Measurements from ENCODE around the gene ANKRD10.
"Not testable (repeated sequence)": the region's sequence is repeated elsewhere in the genome, so short reads cannot be mapped to it uniquely, and the experiment has no call there.

Gene ANKRD10

DNA sequence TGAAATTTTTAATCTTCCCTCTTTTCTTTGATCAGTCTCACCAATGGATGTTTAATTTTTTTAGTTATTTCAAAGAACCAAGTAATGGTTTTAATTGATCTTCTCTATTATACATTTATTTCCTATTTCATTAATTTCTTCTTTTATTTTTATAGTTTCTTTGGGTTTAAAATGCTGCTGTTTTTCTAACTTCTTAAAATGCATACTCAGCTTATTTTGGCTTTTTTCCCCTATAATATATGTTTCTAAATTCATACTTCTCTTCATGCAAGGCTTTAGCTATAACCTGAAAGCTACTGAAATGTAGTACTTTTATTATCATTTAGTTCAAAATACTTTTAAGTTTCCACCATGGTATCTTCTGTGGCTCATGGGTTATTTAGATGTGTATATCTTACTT is 53.9 kb downstream of the ANKRD10 start:
- DNase-seq = no peak

DNA sequence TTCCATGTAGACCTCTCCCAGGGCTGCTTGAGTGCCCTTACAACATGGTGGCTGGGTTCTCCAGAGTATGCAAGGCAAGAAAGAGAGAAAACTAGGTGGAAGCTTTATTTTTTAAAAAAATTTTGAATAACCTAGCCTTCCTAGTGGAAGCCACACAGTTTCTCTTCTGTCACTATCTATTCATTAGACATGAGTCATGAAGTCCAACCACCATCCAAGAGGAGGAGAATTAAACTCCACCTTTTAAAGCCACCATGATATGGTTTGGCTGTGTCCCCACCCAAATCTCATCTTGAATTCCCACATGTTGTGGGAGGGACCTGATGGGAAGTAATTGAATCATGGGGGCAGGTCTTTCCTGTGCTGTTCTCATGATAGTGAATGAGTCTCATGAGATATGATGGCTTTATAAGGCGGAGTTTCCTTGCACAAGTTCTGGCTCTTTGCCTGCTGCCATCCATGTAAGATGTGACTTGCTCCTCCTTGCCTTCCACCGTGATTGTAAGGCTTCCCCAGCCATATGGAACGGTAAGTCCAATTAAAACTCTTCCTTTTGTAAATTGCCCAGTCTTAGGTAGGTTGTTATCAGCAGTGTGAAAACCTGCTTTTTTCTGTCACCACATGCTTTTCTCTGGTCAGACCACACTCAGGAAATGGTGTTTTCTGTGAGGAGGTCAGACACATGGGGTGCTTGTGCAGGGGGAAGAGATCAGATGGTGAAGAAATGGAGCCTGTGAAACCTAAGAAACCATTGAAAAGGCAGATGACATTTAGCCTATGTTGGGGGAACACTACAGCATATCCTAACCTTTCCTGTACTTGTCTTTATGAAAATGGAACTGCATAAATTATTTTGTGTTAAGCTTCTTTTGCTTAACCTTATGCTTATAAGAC is 57.7 kb downstream of the ANKRD10 start:
- no peak for DNase-seq

DNA sequence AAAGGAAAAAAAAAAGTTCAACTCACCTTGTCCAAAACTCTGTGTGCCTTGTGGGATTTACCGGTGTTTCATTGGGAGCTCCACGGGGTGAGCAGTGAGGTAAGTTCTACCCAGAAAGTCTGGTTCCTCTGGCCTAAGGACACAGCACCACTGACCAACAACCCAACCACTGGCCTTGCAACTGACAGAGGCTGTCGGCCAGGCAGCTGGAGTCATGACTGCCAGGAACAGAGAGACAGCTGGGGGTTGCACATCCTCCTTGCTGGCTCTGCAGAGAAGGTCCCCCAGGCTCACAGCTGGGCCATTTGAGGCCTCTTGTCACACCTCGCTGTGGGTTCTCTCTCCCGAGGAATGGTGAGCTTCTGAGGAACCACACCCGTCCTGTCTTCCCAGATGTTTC is 59.5 kb downstream of the ANKRD10 start:
- no peak for DNase-seq

- DNase-seq = no peak
Observed at GRCh38 chr13:110854866-110855265, 60.0 kb downstream of the ANKRD10 start.

DNA sequence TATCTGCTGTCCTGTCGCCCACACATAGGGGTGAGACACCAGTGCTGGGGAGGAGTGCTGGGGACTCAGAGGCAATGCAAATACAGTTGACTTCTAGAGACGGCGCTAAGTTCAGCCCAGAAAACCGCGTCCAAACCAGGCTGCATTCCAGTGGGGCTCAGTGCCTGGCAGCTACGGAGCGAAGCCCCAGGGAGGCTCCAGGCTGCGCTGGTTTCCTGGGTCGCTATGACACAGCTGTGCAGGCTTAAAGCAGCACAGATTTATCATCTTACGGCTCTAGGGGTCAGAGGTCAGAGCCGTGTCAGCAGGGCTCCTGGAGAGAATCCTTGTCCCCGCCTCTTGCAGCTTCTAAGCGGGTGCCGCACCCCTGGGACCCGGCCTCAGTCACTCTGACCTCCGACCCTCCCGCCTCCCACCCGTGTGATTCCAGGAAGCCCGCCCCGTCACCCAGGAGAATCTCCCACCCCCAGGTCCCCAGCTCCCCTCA is 61.6 kb downstream of the ANKRD10 start:
- DNase-seq = no peak

DNA sequence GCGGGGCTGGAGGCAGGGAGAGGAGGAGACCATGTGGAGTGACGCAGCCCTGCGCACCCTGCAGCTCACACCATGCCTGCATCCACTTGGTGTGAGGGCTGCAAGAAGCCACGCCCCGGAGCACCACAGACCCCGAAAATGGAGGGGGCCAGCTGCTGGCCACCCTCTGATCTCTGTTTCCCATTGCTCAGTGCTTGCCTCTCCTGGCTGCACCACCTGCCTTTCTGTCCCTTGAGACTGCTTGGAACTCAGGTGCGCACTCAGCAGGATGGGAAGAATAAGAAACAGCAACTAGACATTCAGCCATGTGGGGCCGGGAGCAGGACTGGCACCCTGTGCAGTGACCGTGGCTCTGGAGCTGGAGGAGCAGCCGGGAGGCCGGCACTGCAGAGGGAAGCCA is 64.0 kb downstream of the ANKRD10 start:
- DNase-seq = no peak

- no peak for DNase-seq
Observed at GRCh38 chr13:110850006-110850405, 64.9 kb downstream of the ANKRD10 start.

GRCh38 chr13:110845520-110845919 is 69.3 kb downstream of the ANKRD10 start:
- DNase-seq = no peak

- no peak for DNase-seq
Observed at GRCh38 chr13:110841846-110842245, 73.0 kb downstream of the ANKRD10 start.

- DNase-seq = no peak
Observed at GRCh38 chr13:110841406-110841805, 73.5 kb downstream of the ANKRD10 start.

GRCh38 chr13:110838867-110839538 is 75.9 kb downstream of the ANKRD10 start:
- no peak for DNase-seq

DNA sequence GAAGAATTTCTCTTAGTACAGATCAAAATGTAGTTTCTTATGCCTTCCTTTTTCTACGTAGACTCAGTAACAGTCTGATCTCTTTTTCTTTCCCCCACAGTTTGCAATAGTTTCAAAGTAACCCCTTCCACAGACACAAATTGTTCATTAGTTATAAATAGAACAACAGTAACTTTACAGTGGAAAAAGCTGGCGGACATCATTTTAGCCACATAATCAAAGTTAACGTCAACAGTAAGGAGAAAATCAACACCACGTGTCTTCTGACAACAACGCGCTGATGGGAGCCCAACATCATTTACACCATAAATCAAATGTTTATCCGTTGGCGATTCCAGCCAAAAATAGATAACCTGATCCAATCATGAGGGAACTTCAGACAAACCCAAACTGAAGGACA is 76.8 kb downstream of the ANKRD10 start:
- DNase-seq = no peak

- DNase-seq = not testable (repeated sequence)
Observed at GRCh38 chr13:110837397-110838061, 77.3 kb downstream of the ANKRD10 start.

DNA sequence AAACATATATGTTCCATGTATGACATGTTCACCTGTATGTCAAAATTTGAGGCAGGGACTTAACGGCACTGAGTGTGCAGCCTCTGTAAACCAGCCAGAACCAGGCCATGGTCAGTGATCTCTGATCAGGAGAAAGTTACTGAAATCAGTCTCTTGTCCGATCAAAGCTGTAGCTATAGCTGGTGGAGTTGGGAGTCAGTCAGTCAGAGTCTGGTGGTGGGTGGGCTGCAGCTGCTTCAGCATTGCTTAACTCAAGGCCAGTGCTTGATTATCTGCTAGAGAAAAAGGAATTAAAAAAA is 78.3 kb downstream of the ANKRD10 start:
- DNase-seq = no peak

GRCh38 chr13:110835721-110836604 is 78.9 kb downstream of the ANKRD10 start:
- no peak for DNase-seq

- no peak for DNase-seq
Observed at GRCh38 chr13:110834572-110834971, 80.3 kb downstream of the ANKRD10 start.

GRCh38 chr13:110832531-110832930 is 82.3 kb downstream of the ANKRD10 start:
- DNase-seq = no peak

DNA sequence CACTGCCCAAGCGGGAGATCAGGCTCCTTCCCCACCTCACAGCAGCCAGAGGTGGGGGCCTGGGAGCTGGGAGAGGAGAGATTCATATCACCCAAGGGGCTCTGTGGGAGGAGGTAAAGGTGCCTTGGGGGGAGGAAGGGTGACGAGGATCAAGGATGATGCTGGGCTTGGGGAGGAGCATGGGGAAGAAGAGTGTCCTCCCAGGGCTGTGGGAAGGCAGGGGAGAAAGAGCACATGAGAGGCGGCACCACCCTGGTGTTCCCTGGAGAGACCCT is 82.7 kb downstream of the ANKRD10 start:
- no peak for DNase-seq

DNA sequence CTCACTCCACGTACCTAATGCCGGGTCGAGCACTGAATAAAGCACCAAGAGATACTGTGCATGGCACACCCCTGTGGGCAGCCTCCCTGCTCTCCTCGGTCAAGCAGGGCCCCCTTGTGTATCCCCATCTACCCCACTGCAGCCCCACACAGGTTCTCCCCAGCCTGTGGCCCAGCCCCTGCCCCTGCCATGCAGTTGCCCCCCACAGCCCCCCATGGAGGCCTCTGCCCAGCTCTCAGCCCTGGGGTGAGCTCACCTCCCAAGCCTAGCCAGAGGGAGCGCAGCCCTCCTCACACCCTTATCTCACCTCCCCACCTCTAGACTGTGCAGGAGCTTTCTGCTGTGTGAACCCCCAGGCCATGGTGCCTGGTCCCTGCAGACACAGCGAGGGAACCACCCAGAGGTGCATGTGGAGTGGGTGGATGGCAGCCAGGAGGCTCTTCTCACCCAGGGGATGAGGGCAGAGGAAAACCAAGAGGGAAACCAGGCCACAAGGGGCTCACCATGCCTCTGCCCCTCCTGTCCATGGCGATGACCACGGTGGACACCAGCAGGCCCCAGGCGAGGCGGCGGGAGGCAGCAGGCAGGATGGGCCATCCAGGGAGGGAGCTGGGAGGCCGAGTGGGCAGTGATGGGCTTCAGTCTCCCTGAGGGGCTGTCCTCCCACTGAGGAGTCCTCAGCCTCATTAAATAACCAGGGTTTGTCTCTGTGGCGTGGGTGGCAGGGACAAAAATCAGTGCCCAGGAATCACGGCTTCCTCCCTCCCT is 83.2 kb downstream of the ANKRD10 start:
- no peak for DNase-seq

GRCh38 chr13:110830800-110831371 is 84.0 kb downstream of the ANKRD10 start:
- DNase-seq = no peak

- DNase-seq = no peak
Observed at GRCh38 chr13:110830331-110830730, 84.5 kb downstream of the ANKRD10 start.

DNA sequence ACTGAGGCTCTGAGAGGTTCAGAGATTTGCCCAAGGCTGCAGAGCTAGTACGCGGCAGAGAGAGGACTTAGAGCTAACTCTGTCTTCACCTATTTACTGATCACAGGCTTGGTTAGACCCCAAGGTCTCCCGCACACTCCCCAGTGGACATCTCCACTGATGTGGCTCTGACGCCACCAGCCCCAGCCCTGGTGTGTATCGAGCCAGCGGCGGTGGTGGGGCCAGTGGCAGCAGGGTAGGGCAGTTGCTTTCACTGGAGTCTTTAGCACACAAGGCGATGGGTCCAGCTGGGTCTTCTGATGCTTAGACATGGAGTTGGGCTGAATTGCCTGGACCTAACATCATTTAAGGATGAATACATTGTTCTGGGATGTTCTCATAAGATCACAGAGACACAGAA is 85.4 kb downstream of the ANKRD10 start:
- no peak for DNase-seq
